Measurements from ENCODE around the gene LRMDA. TPM values are rescaled to one million over a fixed set of nuclear protein-coding genes. Genes with fewer than 3 reads are reported as not detected.

The LRMDA gene
- total RNA-seq, 1 experiment from 2014 or later, result 4.8 TPM

GRCh38 chr10:75425291-75426079 is 5.9 kb upstream of the LRMDA start (continued):
- TF ChIP-seq, protein P1, sequence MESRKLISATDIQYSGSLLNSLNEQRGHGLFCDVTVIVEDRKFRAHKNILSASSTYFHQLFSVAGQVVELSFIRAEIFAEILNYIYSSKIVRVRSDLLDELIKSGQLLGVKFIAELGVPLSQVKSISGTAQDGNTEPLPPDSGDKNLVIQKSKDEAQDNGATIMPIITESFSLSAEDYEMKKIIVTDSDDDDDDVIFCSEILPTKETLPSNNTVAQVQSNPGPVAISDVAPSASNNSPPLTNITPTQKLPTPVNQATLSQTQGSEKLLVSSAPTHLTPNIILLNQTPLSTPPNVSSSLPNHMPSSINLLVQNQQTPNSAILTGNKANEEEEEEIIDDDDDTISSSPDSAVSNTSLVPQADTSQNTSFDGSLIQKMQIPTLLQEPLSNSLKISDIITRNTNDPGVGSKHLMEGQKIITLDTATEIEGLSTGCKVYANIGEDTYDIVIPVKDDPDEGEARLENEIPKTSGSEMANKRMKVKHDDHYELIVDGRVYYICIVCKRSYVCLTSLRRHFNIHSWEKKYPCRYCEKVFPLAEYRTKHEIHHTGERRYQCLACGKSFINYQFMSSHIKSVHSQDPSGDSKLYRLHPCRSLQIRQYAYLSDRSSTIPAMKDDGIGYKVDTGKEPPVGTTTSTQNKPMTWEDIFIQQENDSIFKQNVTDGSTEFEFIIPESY (IDR thresholded peaks at IDR 0.05; ENCODE audit: extremely low read depth, insufficient replicate concordance, low read length), result no peak
- TF ChIP-seq RAD21 (IDR thresholded peaks at IDR 0.05; ENCODE audit: low read depth), result no peak

DNA sequence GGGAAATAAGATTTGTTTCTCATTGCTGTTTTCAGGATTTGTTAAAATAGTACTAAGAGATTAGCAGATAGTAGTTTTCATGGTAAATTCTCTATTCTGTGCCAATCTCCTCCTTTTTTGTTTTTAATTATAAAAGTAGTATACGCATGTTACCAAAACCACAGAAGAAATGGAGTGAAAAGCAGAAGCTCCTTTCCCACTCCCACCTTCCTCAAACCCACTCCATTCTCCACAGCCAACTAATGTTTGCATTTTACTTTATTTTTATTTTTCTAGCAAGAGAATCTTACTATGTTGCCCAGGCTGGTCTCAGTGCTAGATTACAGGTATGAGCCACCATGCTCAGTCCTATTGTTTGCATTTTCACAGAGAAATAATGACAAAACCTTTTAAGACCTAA is 4.5 kb upstream of the LRMDA start:
- CTCF ChIA-PET, result no interaction called here

More for the DNA sequence above, 4.5 kb upstream of the LRMDA start:
- intact Hi-C loops (cut with micrococcal nuclease), result no loop called here
- DNase-seq (ENCODE audit: low read depth, low spot score), result no peak
- no peak for ATAC-seq
- BruUV-seq (replicated peaks), result no TSS peak
- no peaks in the 10 kb centered on the region for H3K79me2 ChIP-seq (ENCODE audit: insufficient read depth, low read length)
- H3K27me3 ChIP-seq (ENCODE audit: insufficient read depth, low read length), result no peaks in the 10 kb centered on the region
- no peak overlapping the region for H3K4me2 ChIP-seq (ENCODE audit: low read length)
- peaks cover 18 to 33% of the 10 kb centered on the region in 2 experiments for H3K4me1 ChIP-seq (ENCODE audit: control insufficient read depth in 1 of 2, insufficient read depth in 2 of 2, low read length in 2 of 2)
- H3K9me2 ChIP-seq (ENCODE audit: insufficient read depth), result no peaks in the 10 kb centered on the region
- no peaks in the 10 kb centered on the region for H3K36me3 ChIP-seq (ENCODE audit: control insufficient read depth in 1 of 2, insufficient read depth in 2 of 2, low read length in 2 of 2)
- no peak overlapping the region for H2AFZ ChIP-seq (ENCODE audit: low read depth, low read length, poor library complexity, severe bottlenecking)
- POLR2A ChIA-PET, result no interaction called here
- no peaks in the 10 kb centered on the region for H4K20me1 ChIP-seq (ENCODE audit: insufficient read depth)
- no peak overlapping the region for H3K27ac ChIP-seq (ENCODE audit: low read depth, low read length)
- RAD21 ChIA-PET (ENCODE audit: low non-redundant PET in 1 of 2, low total read pairs in 2 of 2, uncharacterized antibody in 2 of 2, unreplicated experiment in 2 of 2), result no interaction called here
- H3K4me3 ChIP-seq (replicated peaks in 1 of 2; ENCODE audit: low read depth in 1 of 2, low read length in 2 of 2), result no peak overlapping the region
- H3K9me3 ChIP-seq (ENCODE audit: control insufficient read depth in 1 of 2, insufficient read depth in 1 of 2, low read depth in 1 of 2, low read length in 2 of 2), result no peaks in the 10 kb centered on the region
- TF ChIP-seq, protein P2, sequence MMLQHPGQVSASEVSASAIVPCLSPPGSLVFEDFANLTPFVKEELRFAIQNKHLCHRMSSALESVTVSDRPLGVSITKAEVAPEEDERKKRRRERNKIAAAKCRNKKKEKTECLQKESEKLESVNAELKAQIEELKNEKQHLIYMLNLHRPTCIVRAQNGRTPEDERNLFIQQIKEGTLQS (IDR thresholded peaks at IDR 0.05), result no peak
- TF ChIP-seq SIN3A (IDR thresholded peaks at IDR 0.05; ENCODE audit: low read depth) (no peak), POLR2A (IDR thresholded peaks at IDR 0.05; ENCODE audit: borderline replicate concordance, extremely low read depth, insufficient read depth, insufficient read length) (no peak), ZNF274 (IDR thresholded peaks at IDR 0.05; ENCODE audit: low read depth, low read length) (no peak), FOSL1 (IDR thresholded peaks at IDR 0.05; ENCODE audit: low read depth) (no peak), EZH2 (IDR thresholded peaks at IDR 0.05) (no peak), SP1 (IDR thresholded peaks at IDR 0.05; ENCODE audit: low read depth) (no peak), MAX (IDR thresholded peaks at IDR 0.05) (no peak), CBX3 (IDR thresholded peaks at IDR 0.05; ENCODE audit: low read depth) (no peak), EZH2phosphoT487 (IDR thresholded peaks at IDR 0.05; ENCODE audit: borderline replicate concordance) (no peak), ELF1 (IDR thresholded peaks at IDR 0.05; ENCODE audit: borderline replicate concordance, low read depth) (no peak), JUND (IDR thresholded peaks at IDR 0.05) (no peak), SRF (IDR thresholded peaks at IDR 0.05; ENCODE audit: low read depth) (no peak)
- TF ChIP-seq, protein P1 (IDR thresholded peaks at IDR 0.05; ENCODE audit: extremely low read depth, insufficient replicate concordance, low read length), result no peak
- no peak overlapping the region for H3K9ac ChIP-seq (ENCODE audit: low read length)

All from HCT116 (cell line).